ENCODE results near the gene GJE1.
"Not testable (repeated sequence)": the region's sequence is repeated elsewhere in the genome, so short reads cannot be mapped to it uniquely, and the experiment has no call there.

GJE1 gene, protein sequence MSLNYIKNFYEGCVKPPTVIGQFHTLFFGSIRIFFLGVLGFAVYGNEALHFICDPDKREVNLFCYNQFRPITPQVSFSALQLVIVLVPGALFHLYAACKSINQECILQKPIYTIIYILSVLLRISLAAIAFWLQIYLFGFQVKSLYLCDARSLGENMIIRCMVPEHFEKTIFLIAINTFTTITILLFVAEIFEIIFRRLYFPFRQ

DNA sequence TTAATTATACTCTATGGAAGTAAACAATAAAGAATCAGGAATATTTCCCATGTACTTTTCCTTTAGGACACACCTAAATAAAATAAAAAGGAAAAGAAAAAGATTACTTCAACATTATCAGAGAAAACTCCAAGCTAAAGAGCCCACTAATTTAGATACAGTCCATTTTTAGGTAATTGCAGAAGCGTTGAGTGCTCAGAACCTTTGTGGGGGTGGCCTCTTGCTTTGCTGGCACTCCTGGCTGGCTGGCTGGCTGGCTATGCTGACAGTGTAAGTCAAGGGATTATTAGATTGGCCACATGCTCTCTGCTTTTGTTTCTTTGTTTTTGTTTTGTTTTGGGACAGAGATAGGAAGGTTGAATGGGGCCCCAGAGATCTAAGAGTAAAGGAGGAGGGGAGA, at the start of gene GJE1:
TSS of gene GJE1 (plus strand) at position 301 of the 400 bp plus-strand sequence. CDS start 234 bp downstream, outside the sequence.
- Histone ChIP-seq H3K9ac (ENCODE audit: low read length) (no peak within 1 kb of the TSS), H3K4me1 (ENCODE audit: control insufficient read depth, insufficient read depth, low read length) (no peaks in the 10 kb centered on the region), H3K27me3 (replicated peaks; ENCODE audit: control insufficient read depth, insufficient read depth, low read length) (no peaks in the 10 kb centered on the region), H3K4me3 (ENCODE audit: low read length) (no peak within 1 kb of the TSS), H3K9me3 (ENCODE audit: control insufficient read depth, low read length) (peaks cover 14% of the 10 kb centered on the region), H3K36me3 (ENCODE audit: control insufficient read depth, insufficient read depth, low read length, severe bottlenecking) (no peaks in the 10 kb centered on the region)
- no peak for DNase-seq (ENCODE audit: low read depth)

DNA sequence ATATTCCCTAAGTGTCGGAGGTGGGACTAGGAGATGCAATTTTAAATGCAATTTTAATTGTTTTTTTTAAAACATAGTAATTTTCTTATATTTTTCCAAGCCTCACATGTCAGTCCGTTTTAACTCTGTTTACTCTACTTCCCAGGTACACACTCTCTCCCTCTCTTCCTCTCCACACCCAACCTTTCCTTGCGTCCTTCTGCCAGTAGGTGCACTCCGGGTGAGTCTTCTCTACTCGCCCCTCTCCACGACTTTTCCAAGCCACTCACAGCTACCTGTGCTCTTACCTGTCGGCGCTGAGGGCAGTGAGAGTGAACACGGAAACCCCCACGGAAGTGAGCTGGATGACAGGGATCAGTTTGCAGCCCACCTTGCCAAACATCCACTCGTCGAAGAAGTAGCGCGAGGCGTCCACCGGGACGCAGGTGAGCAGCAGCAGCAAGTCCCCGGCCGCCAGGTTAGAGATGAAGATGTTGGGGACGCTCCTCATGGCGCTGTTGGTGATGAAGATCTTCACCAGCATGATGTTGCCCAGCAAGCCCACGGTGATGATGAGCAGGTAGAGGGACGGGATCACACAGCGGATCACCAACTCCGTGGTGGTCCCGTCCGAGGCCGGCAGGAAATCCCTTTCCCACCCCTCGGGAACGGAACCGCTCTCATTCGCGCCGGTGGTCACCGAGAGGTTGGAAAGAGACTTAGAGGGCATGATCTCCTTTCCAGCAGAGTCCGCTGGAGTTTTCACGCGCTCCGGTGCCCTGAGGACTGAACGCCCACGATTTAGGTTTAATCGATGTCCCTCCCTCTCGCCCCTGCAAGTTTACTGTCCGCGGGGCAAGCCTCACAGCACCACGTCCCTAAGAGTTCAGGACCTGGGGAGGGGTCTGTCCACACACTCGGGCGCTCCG, 44.5 kb upstream of the GJE1 start:
- H3K27me3 ChIP-seq (replicated peaks; ENCODE audit: control insufficient read depth, insufficient read depth, low read length), result peaks cover 19% of the 10 kb centered on the region
- no peak for DNase-seq (ENCODE audit: low read depth)

DNA sequence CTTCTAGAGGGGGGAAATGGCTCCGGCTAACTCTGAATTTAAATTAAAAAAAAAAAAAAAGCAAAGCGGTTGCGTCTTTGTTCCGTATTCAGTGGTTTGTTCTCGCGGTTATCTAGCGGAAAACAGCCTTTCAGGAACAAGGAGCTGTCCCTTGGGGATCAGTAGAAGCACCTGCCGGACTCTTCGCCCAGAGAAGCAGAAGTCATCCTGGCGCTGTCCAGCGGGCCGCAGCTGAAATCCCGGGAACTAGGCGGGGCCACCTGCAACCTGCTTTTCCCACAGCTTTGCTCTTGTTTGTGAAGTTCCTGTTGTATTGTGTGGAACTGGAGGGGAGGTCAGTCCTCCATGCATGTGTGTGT, 43.9 kb upstream of the GJE1 start:
- H3K4me1 ChIP-seq (ENCODE audit: control insufficient read depth, insufficient read depth, low read length), result peaks cover 5% of the 10 kb centered on the region
- peak; percentile 39 for DNase-seq (ENCODE audit: low read depth)
- H3K9ac ChIP-seq (ENCODE audit: low read length), result no peak overlapping the region
- no peaks in the 10 kb centered on the region for H3K36me3 ChIP-seq (ENCODE audit: control insufficient read depth, insufficient read depth, low read length, severe bottlenecking)
- peaks cover 19% of the 10 kb centered on the region for H3K27me3 ChIP-seq (replicated peaks; ENCODE audit: control insufficient read depth, insufficient read depth, low read length)
- no peaks in the 10 kb centered on the region for H3K9me3 ChIP-seq (ENCODE audit: control insufficient read depth, low read length)
- peak overlapping the region; percentile 19 for H3K4me3 ChIP-seq (ENCODE audit: low read length)

More for the DNA sequence above, 44.5 kb upstream of the GJE1 start:
- Histone ChIP-seq H3K4me1 (ENCODE audit: control insufficient read depth, insufficient read depth, low read length) (peaks cover 5% of the 10 kb centered on the region), H3K4me3 (ENCODE audit: low read length) (peak overlapping the region; percentile 19), H3K9me3 (ENCODE audit: control insufficient read depth, low read length) (no peaks in the 10 kb centered on the region), H3K9ac (ENCODE audit: low read length) (no peak overlapping the region), H3K36me3 (ENCODE audit: control insufficient read depth, insufficient read depth, low read length, severe bottlenecking) (no peaks in the 10 kb centered on the region)

DNA sequence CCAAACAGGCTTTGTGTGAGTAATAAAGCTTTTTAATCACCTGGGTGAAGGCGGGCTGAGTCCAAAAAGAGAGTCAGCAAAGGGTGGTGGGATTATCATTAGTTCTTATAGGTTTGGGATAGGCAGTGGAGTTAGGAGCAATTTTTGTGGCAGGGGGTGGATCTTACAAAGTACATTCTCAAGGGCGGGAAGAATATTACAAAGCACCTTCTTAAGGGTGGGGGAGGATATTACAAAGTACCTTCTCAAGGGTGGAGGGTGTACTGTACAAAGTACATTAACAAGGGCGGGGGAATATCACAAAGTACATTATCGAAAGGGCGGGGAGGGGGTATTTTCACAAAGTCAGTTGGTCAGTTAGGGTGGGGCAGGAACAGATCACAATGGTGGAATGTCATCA, 27.9 kb upstream of the GJE1 start:
- not testable (repeated sequence) for H3K9ac ChIP-seq (ENCODE audit: low read length); H3K9me3 ChIP-seq (ENCODE audit: control insufficient read depth, low read length); H3K4me3 ChIP-seq (ENCODE audit: low read length); H3K27me3 ChIP-seq (replicated peaks; ENCODE audit: control insufficient read depth, insufficient read depth, low read length); DNase-seq (ENCODE audit: low read depth); H3K36me3 ChIP-seq (ENCODE audit: control insufficient read depth, insufficient read depth, low read length, severe bottlenecking); H3K4me1 ChIP-seq (ENCODE audit: control insufficient read depth, insufficient read depth, low read length)

DNA sequence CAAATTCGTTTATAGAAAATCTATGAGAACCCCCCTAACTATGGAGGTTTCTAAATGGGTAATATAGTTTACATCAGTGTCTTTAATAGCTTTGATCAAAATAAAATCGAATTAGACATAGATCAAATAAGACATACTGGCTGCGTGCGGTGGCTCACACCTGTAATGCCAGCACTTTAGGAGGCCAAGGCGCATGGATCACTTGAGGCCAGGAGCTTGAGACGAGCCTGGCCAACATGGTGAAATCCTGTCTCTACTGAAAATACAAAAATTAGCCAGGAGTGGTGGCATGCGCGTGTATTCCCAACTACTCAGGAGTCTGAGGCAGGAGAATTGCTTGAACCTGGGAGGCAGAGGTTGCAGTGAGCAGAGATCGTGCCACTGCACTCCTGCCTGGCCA, 21.9 kb upstream of the GJE1 start:
- H3K27me3 ChIP-seq (replicated peaks; ENCODE audit: control insufficient read depth, insufficient read depth, low read length); DNase-seq (ENCODE audit: low read depth); H3K9ac ChIP-seq (ENCODE audit: low read length); H3K9me3 ChIP-seq (ENCODE audit: control insufficient read depth, low read length); H3K4me3 ChIP-seq (ENCODE audit: low read length); H3K36me3 ChIP-seq (ENCODE audit: control insufficient read depth, insufficient read depth, low read length, severe bottlenecking); H3K4me1 ChIP-seq (ENCODE audit: control insufficient read depth, insufficient read depth, low read length): not testable (repeated sequence)

DNA sequence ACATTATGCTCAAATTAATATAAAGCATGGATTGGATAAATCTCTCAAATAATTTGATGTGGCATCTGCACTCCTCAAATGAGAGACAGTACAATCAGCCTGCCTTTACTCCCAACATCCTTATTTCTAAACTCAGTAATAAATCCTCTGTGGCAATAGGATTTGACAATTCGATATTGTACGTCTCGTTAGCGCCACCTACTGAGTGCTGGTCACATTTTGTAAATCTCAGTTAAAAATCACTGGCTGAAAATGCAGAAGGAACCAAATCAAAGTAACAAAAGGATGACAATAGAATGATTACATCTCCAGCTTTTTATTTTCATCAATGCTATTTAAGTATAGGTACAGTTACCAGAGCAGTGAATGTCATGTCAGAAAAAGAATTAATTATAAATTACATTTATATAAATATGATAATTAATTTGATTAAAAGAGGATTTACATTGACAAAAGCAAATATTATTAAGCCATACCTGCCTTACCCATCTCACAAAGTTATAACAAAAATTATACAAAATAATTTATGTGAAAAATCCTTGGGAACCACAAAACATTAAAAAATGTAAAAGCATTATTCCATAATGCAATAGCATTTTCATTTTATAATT, 20.2 kb upstream of the GJE1 start:
- Histone ChIP-seq H3K9me3 (ENCODE audit: control insufficient read depth, low read length) (no peaks in the 10 kb centered on the region), H3K9ac (ENCODE audit: low read length) (no peak overlapping the region), H3K4me3 (ENCODE audit: low read length) (no peak overlapping the region), H3K36me3 (ENCODE audit: control insufficient read depth, insufficient read depth, low read length, severe bottlenecking) (no peaks in the 10 kb centered on the region), H3K27me3 (replicated peaks; ENCODE audit: control insufficient read depth, insufficient read depth, low read length) (no peaks in the 10 kb centered on the region), H3K4me1 (ENCODE audit: control insufficient read depth, insufficient read depth, low read length) (no peaks in the 10 kb centered on the region)
- peak; percentile 93 for DNase-seq (ENCODE audit: low read depth)

DNA sequence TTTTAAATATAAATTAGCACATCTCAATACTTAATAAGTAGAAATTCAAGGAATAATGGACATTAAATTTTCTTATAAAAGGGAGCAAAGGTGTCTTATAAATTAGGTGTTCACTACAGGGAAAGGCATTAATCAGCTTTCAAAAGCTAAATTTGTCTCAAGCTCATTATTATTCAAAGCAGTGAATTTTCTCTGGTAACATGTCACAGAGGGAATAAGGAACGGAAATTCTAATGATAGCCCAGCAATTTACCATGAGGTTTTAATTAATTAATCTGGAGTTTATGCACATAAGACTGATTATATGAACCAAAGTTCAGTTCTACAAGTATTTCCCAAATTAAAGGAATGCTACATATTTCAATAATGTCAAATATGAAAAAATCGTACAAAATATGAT, 15.4 kb upstream of the GJE1 start:
- no peak for DNase-seq (ENCODE audit: low read depth)
- H3K9me3 ChIP-seq (ENCODE audit: control insufficient read depth, low read length), result no peaks in the 10 kb centered on the region
- no peaks in the 10 kb centered on the region for H3K36me3 ChIP-seq (ENCODE audit: control insufficient read depth, insufficient read depth, low read length, severe bottlenecking)
- no peaks in the 10 kb centered on the region for H3K27me3 ChIP-seq (replicated peaks; ENCODE audit: control insufficient read depth, insufficient read depth, low read length)
- no peak overlapping the region for H3K4me3 ChIP-seq (ENCODE audit: low read length)
- no peaks in the 10 kb centered on the region for H3K4me1 ChIP-seq (ENCODE audit: control insufficient read depth, insufficient read depth, low read length)
- H3K9ac ChIP-seq (ENCODE audit: low read length), result no peak overlapping the region

DNA sequence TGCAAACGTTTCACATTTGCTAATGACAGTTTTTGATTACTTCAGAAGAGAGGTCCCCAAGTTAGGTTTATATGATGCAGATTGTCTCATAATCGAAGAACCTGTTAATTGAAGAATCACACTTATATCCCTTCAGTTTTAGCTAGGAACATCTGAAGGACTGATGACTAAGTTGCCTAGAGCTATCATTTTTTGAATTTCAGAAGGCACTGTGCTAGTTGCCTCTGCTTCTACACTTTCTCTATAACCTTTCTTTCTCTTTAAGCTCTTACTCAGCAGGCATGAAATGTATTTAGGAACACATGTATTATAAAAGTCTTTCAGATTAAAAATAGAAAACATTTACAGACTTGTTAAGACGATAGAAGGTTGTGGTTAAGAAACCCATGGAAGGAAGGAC, 14.4 kb upstream of the GJE1 start:
- no peak overlapping the region for H3K9ac ChIP-seq (ENCODE audit: low read length)
- no peak overlapping the region for H3K4me3 ChIP-seq (ENCODE audit: low read length)
- no peaks in the 10 kb centered on the region for H3K27me3 ChIP-seq (replicated peaks; ENCODE audit: control insufficient read depth, insufficient read depth, low read length)
- no peaks in the 10 kb centered on the region for H3K36me3 ChIP-seq (ENCODE audit: control insufficient read depth, insufficient read depth, low read length, severe bottlenecking)
- H3K9me3 ChIP-seq (ENCODE audit: control insufficient read depth, low read length), result no peaks in the 10 kb centered on the region
- DNase-seq (ENCODE audit: low read depth), result peak; percentile 8
- H3K4me1 ChIP-seq (ENCODE audit: control insufficient read depth, insufficient read depth, low read length), result no peaks in the 10 kb centered on the region

DNA sequence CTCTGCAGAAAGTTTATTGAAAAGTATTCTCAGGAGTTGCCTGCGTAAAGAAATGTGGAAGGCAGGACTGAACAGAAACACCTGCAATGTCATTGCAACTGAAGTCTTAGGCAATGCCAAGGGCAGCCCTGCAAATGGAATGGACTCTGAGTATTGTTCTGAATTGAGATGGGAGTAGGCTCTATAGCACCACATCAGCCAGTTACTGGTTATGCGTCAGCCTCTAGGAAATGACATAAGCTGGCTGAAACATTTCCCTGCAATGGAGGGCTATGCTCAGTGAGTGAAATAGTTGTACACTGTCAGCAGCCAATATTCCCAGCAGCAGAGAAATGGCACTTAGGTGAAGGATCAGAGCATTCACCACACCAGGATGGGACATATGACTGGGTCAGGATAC, 13.8 kb upstream of the GJE1 start:
- Histone ChIP-seq H3K36me3 (ENCODE audit: control insufficient read depth, insufficient read depth, low read length, severe bottlenecking) (no peaks in the 10 kb centered on the region), H3K9ac (ENCODE audit: low read length) (no peak overlapping the region), H3K4me3 (ENCODE audit: low read length) (no peak overlapping the region), H3K9me3 (ENCODE audit: control insufficient read depth, low read length) (no peaks in the 10 kb centered on the region), H3K4me1 (ENCODE audit: control insufficient read depth, insufficient read depth, low read length) (no peaks in the 10 kb centered on the region), H3K27me3 (replicated peaks; ENCODE audit: control insufficient read depth, insufficient read depth, low read length) (no peaks in the 10 kb centered on the region)
- DNase-seq (ENCODE audit: low read depth), result no peak

DNA sequence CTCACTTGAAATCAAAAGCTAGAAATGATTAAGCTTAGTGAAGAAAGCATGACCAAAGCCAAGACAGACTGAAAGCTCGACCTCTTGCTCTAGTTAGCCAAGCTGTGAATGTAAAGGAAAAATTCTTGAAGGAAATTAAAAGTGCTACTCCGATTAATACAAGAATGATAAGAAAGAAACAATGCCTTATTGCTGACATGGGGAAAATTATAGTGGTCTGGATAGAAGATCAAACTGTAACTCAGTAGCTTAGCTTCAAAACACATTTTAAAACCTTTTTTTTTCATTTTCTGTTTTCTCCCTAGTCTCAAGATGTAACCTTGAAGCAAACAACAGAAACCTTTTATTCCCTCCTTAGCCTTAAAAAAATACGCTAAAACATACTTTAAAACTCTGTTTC, 11.4 kb upstream of the GJE1 start:
- Histone ChIP-seq H3K27me3 (replicated peaks; ENCODE audit: control insufficient read depth, insufficient read depth, low read length) (no peaks in the 10 kb centered on the region), H3K4me1 (ENCODE audit: control insufficient read depth, insufficient read depth, low read length) (no peaks in the 10 kb centered on the region), H3K36me3 (ENCODE audit: control insufficient read depth, insufficient read depth, low read length, severe bottlenecking) (no peaks in the 10 kb centered on the region), H3K9me3 (ENCODE audit: control insufficient read depth, low read length) (no peaks in the 10 kb centered on the region), H3K9ac (ENCODE audit: low read length) (no peak overlapping the region), H3K4me3 (ENCODE audit: low read length) (no peak overlapping the region)
- no peak for DNase-seq (ENCODE audit: low read depth)

DNA sequence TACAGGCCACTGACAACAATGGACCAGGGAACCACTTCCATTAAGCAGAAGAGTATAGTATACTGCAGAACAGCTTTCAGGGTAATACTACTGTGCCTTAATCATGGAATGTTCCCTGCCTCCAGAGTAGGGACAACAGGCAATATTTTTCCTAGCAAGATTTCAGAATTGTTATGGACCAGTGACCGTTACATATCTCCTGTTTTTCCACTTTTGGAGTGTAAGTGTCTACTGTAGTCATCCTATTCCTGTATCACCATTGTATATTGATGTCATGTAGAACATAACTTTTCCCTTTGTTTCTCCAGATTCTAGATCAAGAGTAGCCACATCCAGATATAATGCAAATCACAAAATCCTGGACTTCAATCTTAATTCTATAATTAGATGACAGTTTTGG, 1.9 kb upstream of the GJE1 start:
- no peak for DNase-seq (ENCODE audit: low read depth)

More for the DNA sequence above, 1.9 kb upstream of the GJE1 start:
- peaks cover 14% of the 10 kb centered on the region for H3K9me3 ChIP-seq (ENCODE audit: control insufficient read depth, low read length)
- no peaks in the 10 kb centered on the region for H3K36me3 ChIP-seq (ENCODE audit: control insufficient read depth, insufficient read depth, low read length, severe bottlenecking)
- no peak overlapping the region for H3K4me3 ChIP-seq (ENCODE audit: low read length)
- no peaks in the 10 kb centered on the region for H3K4me1 ChIP-seq (ENCODE audit: control insufficient read depth, insufficient read depth, low read length)
- no peaks in the 10 kb centered on the region for H3K27me3 ChIP-seq (replicated peaks; ENCODE audit: control insufficient read depth, insufficient read depth, low read length)
- no peak overlapping the region for H3K9ac ChIP-seq (ENCODE audit: low read length)
